HG02588 (cell line): ENCODE measurements around the gene SUSD3.

ENCODE experiments used
- ATAC-seq: cut with Tn5 transposase; IDR thresholded peaks from one replicate; pipeline ENCODE4 v1.9.1; 2021; ENCODE audit warnings: mild to moderate bottlenecking, moderate library complexity; ENCODE audit not compliant: unreplicated experiment

The SUSD3 gene

GRCh38 chr9:93134015-93134739, 75.7 kb downstream of the SUSD3 start, which contains the start of gene NINJ1:
NINJ1 (minus strand) TSS chr9:93134251; CDS start chr9:93134217, 34 bp downstream.
- ATAC-seq: peak; percentile 74
